ENCODE measurements around the gene UTS2B.

UTS2B gene, protein sequence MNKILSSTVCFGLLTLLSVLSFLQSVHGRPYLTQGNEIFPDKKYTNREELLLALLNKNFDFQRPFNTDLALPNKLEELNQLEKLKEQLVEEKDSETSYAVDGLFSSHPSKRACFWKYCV

GRCh38 chr3:191329654-191330529 is at the start of gene UTS2B:
Gene UTS2B, minus strand, starts transcription at chr3:191330526. Its CDS starts 48,337 bp downstream, at chr3:191282189.
- peak; percentile 38 for DNase-seq (ENCODE audit: low spot score)

- no peak for DNase-seq (ENCODE audit: low spot score)
These were observed 49.7 kb upstream of the UTS2B start for GRCh38 chr3:191380001-191380400.

DNA sequence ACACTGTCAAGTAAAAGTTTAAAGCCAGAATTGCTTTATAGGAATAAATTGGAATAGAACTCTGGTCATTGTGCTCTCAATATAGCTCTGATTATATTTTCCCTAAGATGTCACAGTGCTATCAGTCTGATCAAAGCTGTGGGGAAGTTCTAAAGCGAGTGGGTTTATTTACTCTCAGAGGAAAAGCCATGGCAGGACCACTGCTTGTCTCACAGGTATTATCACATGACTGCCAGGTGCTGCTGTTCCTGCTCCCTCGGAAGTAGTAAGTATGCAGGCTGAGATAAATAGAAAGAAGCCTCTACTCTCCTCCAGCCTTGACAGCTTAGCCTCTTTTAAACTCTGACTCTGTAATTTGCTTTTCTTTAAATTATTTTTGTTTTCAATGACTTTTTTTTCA is 49.1 kb upstream of the UTS2B start:
- no peak for DNase-seq (ENCODE audit: low spot score)

DNA sequence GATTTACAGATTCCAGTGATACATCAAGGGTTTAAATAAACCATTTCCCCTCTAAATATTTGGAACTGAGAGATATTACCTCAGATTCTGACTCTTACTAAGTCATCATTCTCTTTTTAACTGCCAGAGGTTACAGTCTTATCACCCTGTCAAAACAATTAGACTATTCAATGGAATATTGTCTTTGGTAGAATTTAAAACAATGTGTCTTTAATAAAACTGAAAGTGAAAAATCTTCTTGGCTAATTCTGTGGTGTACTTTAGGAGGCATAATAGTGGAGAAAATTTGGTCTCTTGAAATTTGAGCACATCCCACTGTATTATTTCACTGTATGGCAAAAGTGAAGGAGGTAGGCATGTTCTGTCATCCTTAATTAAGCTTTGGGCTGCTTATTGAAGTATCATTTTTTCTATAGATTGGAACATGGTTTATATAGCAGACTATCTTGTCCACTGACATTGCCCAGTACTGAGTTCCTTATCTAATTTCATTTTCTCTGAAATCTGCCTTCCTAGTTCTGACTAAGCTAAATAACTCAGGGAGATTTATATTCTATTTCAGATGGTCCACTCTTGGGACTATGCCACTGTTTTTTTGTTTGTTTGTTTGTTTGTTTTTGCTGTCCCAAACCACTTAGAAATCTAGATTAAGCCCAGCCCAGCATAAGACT is 48.0 kb upstream of the UTS2B start:
- no peak for DNase-seq (ENCODE audit: low spot score)

GRCh38 chr3:191376516-191377141 is 46.3 kb upstream of the UTS2B start:
- DNase-seq (ENCODE audit: low spot score), result peak; percentile 80

DNA sequence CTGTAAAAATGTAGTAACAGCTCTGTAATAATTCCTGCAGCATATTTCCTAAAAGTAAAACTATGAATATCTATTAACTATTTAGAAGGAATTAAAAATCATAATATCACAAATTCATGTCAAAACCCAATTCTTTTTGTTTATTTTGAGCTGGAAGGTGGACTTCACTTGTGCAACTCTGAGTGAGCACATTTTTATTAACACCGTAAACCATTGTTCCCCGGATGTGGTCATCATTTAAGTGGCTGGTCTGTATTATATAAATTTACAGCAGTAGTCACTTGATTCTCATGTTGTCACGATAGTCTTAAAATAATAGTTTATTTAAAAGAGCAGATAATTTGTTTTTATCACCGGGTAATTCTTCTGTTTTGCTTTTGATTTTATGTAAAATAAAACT is 43.0 kb upstream of the UTS2B start:
- no peak for DNase-seq (ENCODE audit: low spot score)

GRCh38 chr3:191372122-191372521 is 41.8 kb upstream of the UTS2B start:
- DNase-seq (ENCODE audit: low spot score), result no peak

GRCh38 chr3:191369616-191370010 is 39.3 kb upstream of the UTS2B start:
- DNase-seq (ENCODE audit: low spot score), result peak; percentile 45

- DNase-seq (ENCODE audit: low spot score), result no peak
These were observed 38.7 kb upstream of the UTS2B start for GRCh38 chr3:191368755-191369615.

GRCh38 chr3:191366675-191367074 is 36.3 kb upstream of the UTS2B start:
- DNase-seq (ENCODE audit: low spot score), result no peak

GRCh38 chr3:191363221-191363620 is 32.9 kb upstream of the UTS2B start:
- no peak for DNase-seq (ENCODE audit: low spot score)

GRCh38 chr3:191362524-191363090 is 32.3 kb upstream of the UTS2B start:
- DNase-seq (ENCODE audit: low spot score), result no peak

DNA sequence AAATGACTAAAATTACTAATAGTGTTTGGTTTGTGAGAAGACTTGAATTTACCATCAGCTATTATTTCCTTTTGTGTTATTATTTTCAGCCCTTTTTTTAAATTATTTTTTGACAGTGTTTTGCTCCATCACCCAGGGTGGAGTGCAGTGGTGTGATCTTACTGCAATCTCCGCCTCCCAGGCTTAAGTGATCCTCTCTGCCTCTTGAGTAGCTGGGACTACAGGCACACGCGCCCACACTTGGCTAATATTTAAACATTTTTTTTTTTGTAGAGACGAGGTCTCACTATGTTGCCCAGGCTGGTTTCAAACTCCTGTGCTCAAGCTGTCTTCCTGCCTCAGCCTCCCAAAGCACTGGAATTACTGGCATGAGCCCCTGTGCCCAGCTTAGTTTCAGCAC is 31.7 kb upstream of the UTS2B start:
- DNase-seq (ENCODE audit: low spot score), result no peak

GRCh38 chr3:191361456-191361855 is 31.1 kb upstream of the UTS2B start:
- DNase-seq (ENCODE audit: low spot score), result no peak

- DNase-seq (ENCODE audit: low spot score), result no peak
These were observed 30.3 kb upstream of the UTS2B start for GRCh38 chr3:191360620-191361019.

DNA sequence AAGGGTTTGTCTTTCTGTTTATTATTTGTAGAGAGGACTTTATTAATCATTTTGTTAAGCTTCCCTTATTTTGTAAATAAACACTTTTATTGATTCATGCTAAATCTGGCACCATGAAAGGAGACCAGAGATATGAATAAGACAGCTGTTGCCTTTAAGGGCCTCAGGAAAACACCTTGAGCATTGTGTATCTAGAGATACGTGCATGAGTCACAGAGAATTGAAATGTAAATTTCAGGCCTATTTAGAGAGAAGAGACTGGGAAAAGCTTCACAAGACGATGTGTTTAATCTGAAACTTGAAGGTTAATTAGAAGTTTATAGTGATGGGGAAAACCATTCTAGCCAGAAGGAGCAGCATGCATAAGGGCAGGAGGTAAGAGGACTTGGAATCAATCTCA is 28.6 kb upstream of the UTS2B start:
- no peak for DNase-seq (ENCODE audit: low spot score)

- no peak for DNase-seq (ENCODE audit: low spot score)
These were observed 27.6 kb upstream of the UTS2B start for GRCh38 chr3:191357909-191358308.

- peak; percentile 53 for DNase-seq (ENCODE audit: low spot score)
These were observed 26.5 kb upstream of the UTS2B start for GRCh38 chr3:191356631-191357439.

DNA sequence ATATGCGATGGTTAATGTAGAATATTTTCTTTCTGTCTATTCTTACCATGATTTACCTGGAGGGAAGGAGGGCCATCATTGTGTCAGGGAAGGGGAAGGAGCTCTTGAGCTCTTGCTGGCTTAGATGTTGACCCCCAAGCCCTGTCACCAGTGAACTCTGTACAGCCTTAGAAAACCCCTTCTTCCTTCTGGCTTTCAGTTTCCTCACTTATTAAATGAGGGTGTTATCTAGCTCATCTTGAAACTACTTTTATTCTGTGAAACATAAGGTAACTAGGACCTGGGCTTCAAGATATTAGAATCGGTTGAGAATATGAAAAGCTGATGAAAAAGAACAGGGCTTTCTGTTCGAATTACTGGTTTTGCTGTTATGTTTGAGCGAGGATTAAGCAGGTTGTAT is 25.1 kb upstream of the UTS2B start:
- DNase-seq (ENCODE audit: low spot score), result no peak

- no peak for DNase-seq (ENCODE audit: low spot score)
These were observed 22.9 kb upstream of the UTS2B start for GRCh38 chr3:191353022-191353777.

All from AG08395 (cell line).